ENCODE data around the gene UNCX.
"Not testable (repeated sequence)": the region's sequence is repeated elsewhere in the genome, so short reads cannot be mapped to it uniquely, and the experiment has no call there.

Gene UNCX

DNA sequence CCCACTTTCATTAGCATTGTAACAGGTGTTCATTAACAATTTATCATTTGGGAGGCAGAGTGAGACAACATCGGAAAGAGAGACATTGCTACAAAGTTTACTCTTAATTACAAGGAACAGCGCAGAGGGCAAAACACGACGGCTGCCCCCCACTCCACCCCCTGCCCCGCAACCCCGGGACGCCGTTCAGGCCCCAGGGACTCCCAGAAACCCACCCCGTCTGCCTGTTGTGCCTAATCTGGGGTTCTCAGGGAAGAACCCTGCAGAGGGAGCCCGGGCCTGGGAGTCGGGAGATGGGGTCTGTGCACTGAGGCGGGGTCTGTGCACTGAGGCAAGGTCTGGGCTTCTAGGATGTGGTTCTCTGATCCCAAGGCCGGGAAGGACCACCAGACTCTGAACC lies 25.2 kb downstream of the UNCX start:
- no peak for DNase-seq (ENCODE audit: low read depth in 2 of 2)

DNA sequence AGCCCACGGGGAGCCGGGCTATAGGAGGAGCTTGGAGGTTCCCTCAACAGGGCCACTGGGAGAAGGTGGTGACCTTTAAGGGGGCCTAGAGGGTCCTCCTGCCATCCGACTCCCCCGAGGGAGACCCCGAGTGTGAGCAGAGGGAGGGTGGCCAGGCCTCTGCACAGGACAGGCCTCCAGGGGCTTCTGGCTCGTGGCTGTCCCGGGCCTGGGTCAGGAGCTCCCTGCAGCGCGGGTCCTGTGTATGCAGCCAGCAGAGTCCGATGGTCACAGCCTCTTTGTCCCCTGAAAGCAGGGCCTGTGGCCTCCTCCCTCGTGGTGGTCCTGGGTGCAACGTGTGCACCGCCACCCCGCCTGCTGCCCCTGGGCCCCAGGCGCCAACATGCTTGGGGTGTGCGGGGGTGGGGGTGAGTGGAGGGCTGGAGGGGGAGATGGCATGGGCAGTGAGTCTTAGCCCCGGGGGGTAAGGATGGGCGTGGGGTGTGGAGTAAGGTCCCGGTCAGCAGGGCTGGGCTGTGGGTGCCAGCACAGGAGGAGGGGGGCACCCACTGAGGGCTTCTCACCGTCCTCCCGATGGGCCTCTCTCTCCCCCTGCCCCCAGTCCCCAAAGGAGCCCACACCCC lies 27.1 kb downstream of the UNCX start:
- DNase-seq (ENCODE audit: low read depth in 2 of 2) = no peak

GRCh38 chr7:1260244-1260635 lies 27.6 kb downstream of the UNCX start:
- no peak for DNase-seq (ENCODE audit: low read depth in 2 of 2)

DNA sequence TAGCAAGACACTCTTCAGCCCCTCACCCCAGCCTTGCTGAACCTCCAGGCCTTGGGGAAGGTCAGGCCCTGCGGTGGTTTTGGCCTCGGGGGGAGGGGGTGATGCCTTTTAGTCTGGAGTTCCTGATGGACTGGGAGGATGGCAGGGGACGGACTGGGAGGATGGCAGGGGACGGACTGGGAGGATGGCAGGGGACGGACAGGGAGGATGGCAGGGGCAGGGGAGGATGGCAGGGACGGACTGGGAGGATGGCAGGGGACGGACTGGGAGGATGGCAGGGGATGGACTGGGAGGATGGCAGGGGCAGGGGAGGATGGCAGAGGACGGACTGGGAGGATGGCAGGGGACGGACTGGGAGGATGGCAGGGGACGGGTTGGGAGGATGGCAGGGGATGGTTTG lies 28.4 kb downstream of the UNCX start:
- not testable (repeated sequence) for DNase-seq (ENCODE audit: low read depth in 2 of 2)

DNA sequence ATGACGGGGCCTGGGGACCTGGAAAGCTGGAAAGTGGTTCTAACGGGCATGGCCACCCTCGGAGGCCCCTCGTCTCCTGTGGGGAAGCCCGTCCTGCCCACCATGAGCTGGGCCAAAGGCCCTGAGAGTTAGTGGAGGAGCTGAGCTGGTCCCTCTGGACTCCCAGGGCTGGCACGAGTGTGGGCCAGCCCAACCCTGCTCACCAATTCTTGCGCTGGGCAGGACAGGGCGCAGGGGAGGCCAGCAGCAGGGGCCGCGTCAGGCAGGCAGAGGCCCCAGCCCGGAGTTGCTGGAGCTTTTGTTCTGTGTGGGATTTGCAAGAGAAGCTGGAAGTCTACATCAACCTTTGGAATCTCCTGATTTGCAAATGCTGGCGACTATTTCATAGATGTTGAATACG lies 29.8 kb downstream of the UNCX start:
- no peak for DNase-seq (ENCODE audit: low read depth in 2 of 2)

DNA sequence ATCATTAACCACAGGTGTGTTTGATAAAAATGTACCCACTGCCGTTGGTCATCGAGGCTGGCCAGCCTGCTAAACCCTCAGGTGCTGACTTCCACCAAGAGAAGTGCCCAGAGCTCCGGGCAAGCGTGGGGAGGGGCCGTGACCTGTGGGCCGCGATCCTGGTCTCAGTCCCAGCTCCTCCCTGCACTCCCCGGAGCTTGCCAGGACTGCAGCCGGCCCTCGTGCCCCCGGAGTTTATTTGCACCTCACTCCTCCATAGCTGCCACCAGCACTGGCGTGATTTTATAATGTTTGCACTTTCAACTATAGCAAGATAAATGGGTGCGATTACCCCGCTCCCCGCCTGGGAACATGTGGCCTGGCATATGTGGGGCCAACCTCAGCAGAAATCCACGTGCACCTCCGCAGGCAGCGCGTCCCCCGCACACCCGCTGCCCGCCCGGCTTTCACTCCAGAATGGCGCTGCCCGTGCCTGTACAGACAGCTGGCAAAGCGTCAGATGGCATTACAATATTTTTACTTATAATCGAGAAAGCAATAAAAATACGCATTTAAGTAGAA lies 30.8 kb downstream of the UNCX start:
- DNase-seq (ENCODE audit: low read depth in 2 of 2) = no peak

- no peak for DNase-seq (ENCODE audit: low read depth in 2 of 2)
Measured at GRCh38 chr7:1264345-1265280, 31.9 kb downstream of the UNCX start.

DNA sequence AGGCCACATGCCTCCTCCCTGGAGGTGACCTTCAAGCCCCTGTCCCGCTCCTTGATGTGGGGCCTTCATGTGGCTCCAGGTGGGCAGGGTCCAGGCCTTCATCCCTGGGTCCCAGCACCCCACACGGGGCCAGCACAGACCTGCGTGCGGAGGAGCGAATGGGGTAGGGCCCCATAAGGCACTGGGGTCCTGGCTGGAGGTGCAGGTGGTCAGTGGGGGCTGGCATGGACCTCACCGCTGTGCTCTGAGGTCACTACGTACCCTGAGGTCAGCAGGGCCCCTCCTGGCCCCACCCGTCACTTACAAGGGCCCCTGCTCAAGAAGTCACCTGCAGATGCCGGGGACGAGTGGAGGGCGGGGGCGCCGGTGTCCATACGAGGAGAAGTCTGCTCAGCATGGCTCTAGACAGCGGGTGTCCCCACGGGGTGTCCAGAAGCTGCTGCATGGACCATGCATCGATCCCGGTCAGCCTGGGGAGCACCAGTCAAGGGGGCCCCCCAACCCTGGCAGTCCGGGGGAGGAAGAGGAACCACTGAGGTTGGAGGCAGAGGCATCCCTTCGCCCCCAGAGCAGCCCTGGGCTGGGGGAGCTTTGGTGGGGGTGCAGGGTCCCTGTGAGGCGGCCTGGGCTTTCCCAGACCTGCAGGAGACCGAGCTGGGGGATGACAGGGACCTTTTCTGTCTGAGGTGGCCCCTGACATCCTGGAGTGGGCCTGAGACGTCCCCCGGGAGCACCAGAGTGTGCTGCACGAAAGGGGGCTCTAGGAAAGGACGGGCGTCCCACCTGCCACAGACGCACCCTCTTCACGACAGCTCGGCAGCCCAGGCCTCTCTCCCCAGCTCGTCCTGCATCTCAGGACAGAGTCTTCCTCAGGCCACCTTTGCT lies 34.6 kb downstream of the UNCX start:
- DNase-seq (ENCODE audit: low read depth in 2 of 2) = no peak

GRCh38 chr7:1268076-1268815 lies 35.6 kb downstream of the UNCX start:
- no peak for DNase-seq (ENCODE audit: low read depth in 2 of 2)

- DNase-seq (ENCODE audit: low read depth in 2 of 2) = no peak
Measured at GRCh38 chr7:1268866-1269265, 36.2 kb downstream of the UNCX start.

- DNase-seq (ENCODE audit: low read depth in 2 of 2) = no peak
Measured at GRCh38 chr7:1269336-1269890, 36.7 kb downstream of the UNCX start.

- no peak for DNase-seq (ENCODE audit: low read depth in 2 of 2)
Measured at GRCh38 chr7:1270181-1270580, 37.5 kb downstream of the UNCX start.

GRCh38 chr7:1271046-1271445 lies 38.4 kb downstream of the UNCX start:
- DNase-seq (ENCODE audit: low read depth in 2 of 2) = no peak

DNA sequence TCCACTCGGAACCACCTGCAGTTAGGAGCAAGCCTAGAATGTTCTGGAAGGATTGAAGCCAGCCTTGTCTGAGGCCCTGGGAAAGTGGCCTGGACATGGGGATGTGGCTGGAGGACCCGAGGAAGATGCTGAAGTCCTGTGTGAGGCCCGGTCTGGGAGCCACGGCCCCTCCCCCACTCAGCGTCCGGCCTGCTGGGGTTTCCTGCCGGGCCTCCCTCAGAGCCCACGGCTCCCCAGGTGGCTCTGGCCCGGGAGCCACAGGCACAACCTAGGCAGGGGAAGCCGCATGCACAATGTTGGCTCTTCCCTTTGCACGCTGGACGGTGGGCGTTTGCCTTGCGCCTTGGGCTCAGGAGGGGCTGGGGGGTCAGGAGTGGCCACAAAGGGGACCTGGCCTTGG lies 39.0 kb downstream of the UNCX start:
- no peak for DNase-seq (ENCODE audit: low read depth in 2 of 2)

GRCh38 chr7:1272136-1272535 lies 39.5 kb downstream of the UNCX start:
- DNase-seq (ENCODE audit: low read depth in 2 of 2) = not testable (repeated sequence)

GRCh38 chr7:1274121-1274875 lies 41.6 kb downstream of the UNCX start:
- DNase-seq (ENCODE audit: low read depth in 2 of 2) = no peak

DNA sequence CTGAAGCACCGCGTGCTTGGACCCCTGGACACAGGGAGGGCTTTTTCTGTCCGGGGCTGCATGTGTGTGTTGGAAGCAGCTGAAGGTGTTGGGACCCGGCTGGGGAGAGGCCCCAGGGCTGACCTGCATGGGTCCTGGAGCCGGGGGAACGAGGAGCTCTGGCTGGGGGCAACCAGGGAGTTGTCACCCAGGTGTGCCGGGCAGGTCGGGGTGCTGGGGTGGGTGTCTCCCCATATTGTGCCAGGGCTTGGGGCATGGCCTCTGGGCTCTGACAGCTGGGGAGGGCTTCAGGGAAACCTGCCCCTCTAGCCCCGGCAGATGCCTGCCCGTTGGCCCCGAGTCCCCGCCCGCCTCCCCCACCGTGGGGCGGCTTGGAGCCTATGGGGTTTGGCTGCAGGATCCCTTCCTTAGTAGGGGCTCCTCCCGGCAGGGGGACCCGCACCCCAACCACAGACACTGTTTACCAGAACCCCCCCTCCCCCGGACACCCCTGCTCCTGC lies 42.3 kb downstream of the UNCX start:
- no peak for DNase-seq (ENCODE audit: low read depth in 2 of 2)

DNA sequence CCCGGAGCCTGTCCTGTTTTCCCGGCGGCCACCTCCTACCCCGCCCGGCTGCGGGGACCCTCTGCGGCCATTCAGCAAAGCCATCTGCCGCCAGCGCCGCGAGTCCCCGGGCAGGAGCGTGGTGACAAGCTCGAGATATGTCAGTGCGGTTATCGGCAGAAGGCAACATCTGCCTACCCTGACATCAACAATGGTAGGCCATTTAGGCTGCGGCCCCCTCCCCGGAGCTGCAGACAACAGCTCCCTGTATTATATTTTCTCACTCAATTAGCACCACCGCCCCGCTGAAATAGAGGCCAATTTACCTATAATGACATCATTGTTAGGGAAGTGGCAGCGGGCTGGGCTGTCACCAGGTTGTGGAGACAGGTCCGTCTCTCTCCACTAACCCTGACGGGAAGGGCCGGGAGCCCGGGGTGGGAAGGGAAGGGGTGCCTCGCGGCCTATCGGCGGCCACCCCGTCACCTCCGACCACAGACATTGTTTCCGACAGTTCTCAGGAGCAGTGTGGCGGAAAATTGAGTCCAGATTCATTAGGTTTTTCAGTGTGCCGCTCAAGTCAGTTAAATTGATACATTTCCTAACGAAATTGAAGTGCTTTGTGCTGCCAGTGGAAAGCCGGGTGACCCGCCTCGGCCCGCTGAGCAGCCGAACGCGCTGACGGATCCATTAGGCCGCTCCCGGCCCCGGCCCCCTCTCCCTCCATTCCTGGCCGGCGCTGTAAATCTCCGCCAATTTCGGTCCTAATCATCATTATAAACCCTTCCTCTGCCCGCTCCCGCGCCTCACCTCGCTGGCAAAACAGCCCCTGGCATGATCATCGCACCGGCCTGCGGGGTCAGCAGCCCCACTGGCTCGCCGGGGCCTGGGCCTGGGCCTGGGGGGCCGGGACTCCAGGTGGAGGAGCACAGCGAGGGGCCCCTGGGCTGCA lies 43.0 kb downstream of the UNCX start:
- DNase-seq (ENCODE audit: low read depth in 2 of 2) = no peak

- no peak for DNase-seq (ENCODE audit: low read depth in 2 of 2)
Measured at GRCh38 chr7:1276626-1277175, 44.0 kb downstream of the UNCX start.

Measured in stimulated activated CD8-positive, alpha-beta memory T cell treated with anti-CD3 and anti-CD28 coated beads, Interleukin-2, amount 100 ng/mL, for 1 hour (primary cell).